RWPE2 (cell line): ENCODE results near the gene HSPB9.

Source experiments
- ATAC-seq: fragments of 200-7000 bp; cut with Tn5 transposase; 3 replicates; pipeline ENCODE4 v1.9.1; 2021; ENCODE audit warnings: low read depth
- DNase-seq: peaks from one replicate; pipeline ENCODE4 v3.0.0-alpha.2; 2020; ENCODE audit warnings: low spot score
- H3K27ac ChIP-seq: fragments of 450-650 bp; 2 replicates; pipeline ENCODE4 v1.5.1; 2017; ENCODE audit warnings: mild to moderate bottlenecking; ENCODE audit not compliant: poor library complexity, severe bottlenecking
- H3K27me3 ChIP-seq: fragments of 250-450 bp; sonication (Bioruptor Pico); 2 replicates; pipeline ENCODE4 v1.5.1; 2021; ENCODE audit warnings: mild to moderate bottlenecking, moderate library complexity; ENCODE audit not compliant: insufficient read depth, poor library complexity, severe bottlenecking
- H3K36me3 ChIP-seq: fragments of 250-450 bp; sonication (Bioruptor Pico); 2 replicates; pipeline ENCODE4 v1.5.1; 2020; ENCODE audit warnings: low read depth, mild to moderate bottlenecking, moderate library complexity
- H3K4me1 ChIP-seq: fragments of 250-450 bp; sonication (Bioruptor Pico); 2 replicates; pipeline ENCODE4 v1.5.1; 2021; ENCODE audit warnings: mild to moderate bottlenecking, moderate library complexity; ENCODE audit not compliant: insufficient read depth, poor library complexity, severe bottlenecking
- H3K4me3 ChIP-seq: fragments of 250-450 bp; sonication (Bioruptor Pico); 2 replicates; pipeline ENCODE4 v1.5.1; 2021; ENCODE audit warnings: mild to moderate bottlenecking, moderate library complexity; ENCODE audit not compliant: severe bottlenecking
- H3K9me3 ChIP-seq: fragments of 250-450 bp; sonication (Bioruptor Pico); 2 replicates; pipeline ENCODE4 v1.5.1; 2021; ENCODE audit warnings: mild to moderate bottlenecking, moderate library complexity; ENCODE audit not compliant: severe bottlenecking
- TF ChIP-seq, protein P1 (sequence below): fragments of 450-650 bp; IDR thresholded peaks from one replicate; pipeline ENCODE4 v1.5.1; 2017; ENCODE audit warnings: mild to moderate bottlenecking, moderate library complexity; ENCODE audit not compliant: poor library complexity, severe bottlenecking

Gene HSPB9

GRCh38 chr17:42078396-42079043 is 44.1 kb upstream of the HSPB9 start:
- DNase-seq = no peak
- no peaks in the 10 kb centered on the region for H3K36me3 ChIP-seq
- no peak overlapping the region for H3K4me3 ChIP-seq
- H3K27me3 ChIP-seq = no peaks in the 10 kb centered on the region
- H3K4me1 ChIP-seq = no peaks in the 10 kb centered on the region
- no peaks in the 10 kb centered on the region for H3K9me3 ChIP-seq
- ATAC-seq = no peak
- TF ChIP-seq, protein P1, sequence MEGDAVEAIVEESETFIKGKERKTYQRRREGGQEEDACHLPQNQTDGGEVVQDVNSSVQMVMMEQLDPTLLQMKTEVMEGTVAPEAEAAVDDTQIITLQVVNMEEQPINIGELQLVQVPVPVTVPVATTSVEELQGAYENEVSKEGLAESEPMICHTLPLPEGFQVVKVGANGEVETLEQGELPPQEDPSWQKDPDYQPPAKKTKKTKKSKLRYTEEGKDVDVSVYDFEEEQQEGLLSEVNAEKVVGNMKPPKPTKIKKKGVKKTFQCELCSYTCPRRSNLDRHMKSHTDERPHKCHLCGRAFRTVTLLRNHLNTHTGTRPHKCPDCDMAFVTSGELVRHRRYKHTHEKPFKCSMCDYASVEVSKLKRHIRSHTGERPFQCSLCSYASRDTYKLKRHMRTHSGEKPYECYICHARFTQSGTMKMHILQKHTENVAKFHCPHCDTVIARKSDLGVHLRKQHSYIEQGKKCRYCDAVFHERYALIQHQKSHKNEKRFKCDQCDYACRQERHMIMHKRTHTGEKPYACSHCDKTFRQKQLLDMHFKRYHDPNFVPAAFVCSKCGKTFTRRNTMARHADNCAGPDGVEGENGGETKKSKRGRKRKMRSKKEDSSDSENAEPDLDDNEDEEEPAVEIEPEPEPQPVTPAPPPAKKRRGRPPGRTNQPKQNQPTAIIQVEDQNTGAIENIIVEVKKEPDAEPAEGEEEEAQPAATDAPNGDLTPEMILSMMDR = no peak
- no peak overlapping the region for H3K27ac ChIP-seq

DNA sequence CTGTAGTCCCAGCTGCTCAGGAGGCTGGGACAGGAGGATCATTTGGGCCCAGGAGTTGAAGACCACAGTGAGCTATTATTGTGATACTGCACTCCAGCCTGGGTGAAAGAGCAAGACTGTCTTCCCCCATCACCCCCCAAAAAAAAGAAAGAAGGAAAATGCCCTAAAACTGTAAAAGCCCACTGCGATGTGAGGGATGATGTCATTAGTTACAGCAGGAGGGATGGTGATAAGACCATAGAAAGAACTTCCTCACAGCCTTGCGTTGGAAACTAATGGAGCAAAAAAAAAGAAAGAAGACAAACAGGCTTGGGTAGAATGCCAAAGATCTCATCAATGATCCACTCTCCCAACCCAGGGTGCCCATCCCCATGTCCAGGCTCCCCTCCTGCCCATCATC is 43.1 kb upstream of the HSPB9 start:
- H3K4me1 ChIP-seq = no peaks in the 10 kb centered on the region
- no peak overlapping the region for H3K4me3 ChIP-seq
- H3K27me3 ChIP-seq = no peaks in the 10 kb centered on the region
- no peak for DNase-seq
- no peaks in the 10 kb centered on the region for H3K9me3 ChIP-seq
- ATAC-seq = no peak
- H3K36me3 ChIP-seq = no peaks in the 10 kb centered on the region
- TF ChIP-seq, protein P1 = no peak
- H3K27ac ChIP-seq = no peak overlapping the region

GRCh38 chr17:42081516-42082129 is 41.0 kb upstream of the HSPB9 start:
- Histone ChIP-seq H3K4me3 (no peak overlapping the region), H3K27me3 (no peaks in the 10 kb centered on the region), H3K27ac (no peak overlapping the region), H3K9me3 (no peaks in the 10 kb centered on the region), H3K4me1 (no peaks in the 10 kb centered on the region), H3K36me3 (no peaks in the 10 kb centered on the region)
- TF ChIP-seq, protein P1 = no peak
- ATAC-seq (no peak), DNase-seq (no peak)

DNA sequence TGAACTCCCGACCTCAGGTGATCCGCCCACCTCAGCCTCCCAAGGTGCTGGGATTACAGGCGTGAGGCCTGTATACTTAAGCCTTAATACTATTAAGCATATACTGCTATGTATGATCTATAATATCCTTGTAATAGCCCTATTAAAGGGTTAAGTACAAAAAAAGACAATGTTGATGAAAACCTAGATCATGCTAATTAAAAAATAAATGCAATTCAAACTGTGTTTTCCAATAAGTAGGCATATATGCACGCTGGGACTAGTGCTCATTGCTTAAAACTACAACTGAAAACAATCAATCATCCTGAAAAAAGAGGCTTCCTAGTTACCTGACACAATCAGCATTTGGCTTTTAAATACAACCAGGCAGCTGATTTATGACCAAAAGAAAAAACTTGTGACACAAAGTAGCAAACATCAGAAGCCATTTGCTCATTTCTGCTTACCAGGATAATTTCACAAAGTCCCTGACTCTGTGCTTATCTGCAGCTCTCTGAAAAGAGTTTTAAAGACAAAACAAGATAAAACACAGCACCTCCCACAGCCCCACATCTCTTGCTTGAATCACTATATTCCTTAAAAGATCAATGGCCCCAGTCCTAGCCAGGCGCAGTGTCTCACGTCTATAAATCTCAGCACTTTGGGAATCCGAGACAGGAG is 35.4 kb upstream of the HSPB9 start:
- H3K4me3 ChIP-seq = no peak overlapping the region
- H3K9me3 ChIP-seq = no peaks in the 10 kb centered on the region
- ATAC-seq (no peak), DNase-seq (no peak)
- no peaks in the 10 kb centered on the region for H3K4me1 ChIP-seq
- H3K27ac ChIP-seq = no peak overlapping the region
- H3K27me3 ChIP-seq = no peaks in the 10 kb centered on the region
- TF ChIP-seq, protein P1 = no peak
- H3K36me3 ChIP-seq = no peaks in the 10 kb centered on the region
